ENCODE measurements around the gene MYL12A.
"Not testable (repeated sequence)": the region's sequence is repeated elsewhere in the genome, so short reads cannot be mapped to it uniquely, and the experiment has no call there.

Gene MYL12A

GRCh38 chr18:3254725-3255124, 7.1 kb downstream of the MYL12A start:
- DNase-seq (ENCODE audit: low read depth in 2 of 2, low spot score in 1 of 2), result no peak

GRCh38 chr18:3255611-3256165, 8.1 kb downstream of the MYL12A start:
- no peak for DNase-seq (ENCODE audit: low read depth in 2 of 2, low spot score in 1 of 2)

- DNase-seq (ENCODE audit: low read depth in 2 of 2, low spot score in 1 of 2), result no peak
Measured at GRCh38 chr18:3256693-3257626, 9.4 kb downstream of the MYL12A start.

GRCh38 chr18:3257627-3258120, 10.1 kb downstream of the MYL12A start:
- no peak for DNase-seq (ENCODE audit: low read depth in 2 of 2, low spot score in 1 of 2)

- no peak for DNase-seq (ENCODE audit: low read depth in 2 of 2, low spot score in 1 of 2)
Measured at GRCh38 chr18:3260995-3261372, 13.4 kb downstream of the MYL12A start.

- DNase-seq (ENCODE audit: low read depth in 2 of 2, low spot score in 1 of 2), result peak in 1 of 2 donors; percentile 55
Measured at GRCh38 chr18:3261373-3262233, 14.0 kb downstream of the MYL12A start, which contains the start of gene MYL12B. Gene MYL12B, plus strand, starts transcription at chr18:3262133. Its CDS starts 10,766 bp downstream, at chr18:3272899.

GRCh38 chr18:3262234-3263131, 14.9 kb downstream of the MYL12A start:
- peak in 1 of 2 donors; percentile 11 for DNase-seq (ENCODE audit: low read depth in 2 of 2, low spot score in 1 of 2)

- no peak for DNase-seq (ENCODE audit: low read depth in 2 of 2, low spot score in 1 of 2)
Measured at GRCh38 chr18:3263132-3263700, 15.6 kb downstream of the MYL12A start.

- no peak for DNase-seq (ENCODE audit: low read depth in 2 of 2, low spot score in 1 of 2)
Measured at GRCh38 chr18:3264362-3264761, 16.8 kb downstream of the MYL12A start.

- DNase-seq (ENCODE audit: low read depth in 2 of 2, low spot score in 1 of 2), result no peak
Measured at GRCh38 chr18:3265564-3266033, 18.0 kb downstream of the MYL12A start.

GRCh38 chr18:3266062-3266608, 18.5 kb downstream of the MYL12A start:
- no peak for DNase-seq (ENCODE audit: low read depth in 2 of 2, low spot score in 1 of 2)

- no peak for DNase-seq (ENCODE audit: low read depth in 2 of 2, low spot score in 1 of 2)
Measured at GRCh38 chr18:3268306-3268705, 20.7 kb downstream of the MYL12A start.

- DNase-seq (ENCODE audit: low read depth in 2 of 2, low spot score in 1 of 2), result no peak
Measured at GRCh38 chr18:3269241-3269913, 21.8 kb downstream of the MYL12A start.

- DNase-seq (ENCODE audit: low read depth in 2 of 2, low spot score in 1 of 2), result no peak
Measured at GRCh38 chr18:3269914-3270299, 22.3 kb downstream of the MYL12A start.

- DNase-seq (ENCODE audit: low read depth in 2 of 2, low spot score in 1 of 2), result no peak
Measured at GRCh38 chr18:3273042-3273441, 25.4 kb downstream of the MYL12A start.

- DNase-seq (ENCODE audit: low read depth in 2 of 2, low spot score in 1 of 2), result not testable (repeated sequence)
Measured at GRCh38 chr18:3277643-3278213, 30.1 kb downstream of the MYL12A start.

GRCh38 chr18:3279201-3280185, 31.9 kb downstream of the MYL12A start:
- no peak for DNase-seq (ENCODE audit: low read depth in 2 of 2, low spot score in 1 of 2)

All from stimulated activated CD8-positive, alpha-beta memory T cell treated with anti-CD3 and anti-CD28 coated beads, Interleukin-4, amount 100 ng/mL, for 1 hour (primary cell).